Activated T-cell treated with anti-CD3 and anti-CD28 coated beads, Interleukin-2, amount 50 U/mL, for 48 hours (primary cell): ENCODE measurements around the gene RGS19.
"Not testable (repeated sequence)": the region's sequence is repeated elsewhere in the genome, so short reads cannot be mapped to it uniquely, and the experiment has no call there.

Experiments used
- DNase-seq, 2 experiments: peaks; one replicate each; pipeline ENCODE4 v3.0.0-alpha.2; 2020

Gene RGS19

GRCh38 chr20:64079273-64080012 lies at the start of gene RGS19:
RGS19 (minus strand) TSS chr20:64079518; CDS start chr20:64076886, 2,632 bp downstream.
- peak; percentile 72 to 82 for DNase-seq

GRCh38 chr20:64123517-64123916 lies 44.2 kb upstream of the RGS19 start:
- not testable (repeated sequence) for DNase-seq

GRCh38 chr20:64122927-64123326 lies 43.6 kb upstream of the RGS19 start:
- not testable (repeated sequence) for DNase-seq

- no peak for DNase-seq
Measured at GRCh38 chr20:64121586-64121985, 42.3 kb upstream of the RGS19 start.

GRCh38 chr20:64119681-64120341 lies 40.5 kb upstream of the RGS19 start:
- DNase-seq = no peak

- peak; percentile 19 to 20 for DNase-seq
Measured at GRCh38 chr20:64119301-64119680, 40.0 kb upstream of the RGS19 start.

- peak in 1 of 2 experiments; percentile 5 for DNase-seq
Measured at GRCh38 chr20:64117432-64117777, 38.1 kb upstream of the RGS19 start.

GRCh38 chr20:64116541-64117431 lies 37.5 kb upstream of the RGS19 start:
- DNase-seq = peak; percentile 6 to 10

GRCh38 chr20:64116016-64116415 lies 36.7 kb upstream of the RGS19 start:
- DNase-seq = peak in 1 of 2 experiments; percentile 10

GRCh38 chr20:64115171-64115911 lies 36.0 kb upstream of the RGS19 start:
- peak in 1 of 2 experiments; percentile 11 for DNase-seq

GRCh38 chr20:64114356-64114971 lies 35.1 kb upstream of the RGS19 start:
- peak in 1 of 2 experiments; percentile 7 for DNase-seq

GRCh38 chr20:64113796-64114355 lies 34.6 kb upstream of the RGS19 start:
- DNase-seq = peak; percentile 11 to 14

- DNase-seq = peak in 1 of 2 experiments; percentile 11
Measured at GRCh38 chr20:64113444-64113775, 34.1 kb upstream of the RGS19 start.

- peak; percentile 12 for DNase-seq
Measured at GRCh38 chr20:64112691-64113443, 33.5 kb upstream of the RGS19 start.

- DNase-seq = peak; percentile 10 to 13
Measured at GRCh38 chr20:64111841-64112641, 32.7 kb upstream of the RGS19 start.

- DNase-seq = peak in 1 of 2 experiments; percentile 14
Measured at GRCh38 chr20:64110411-64111068, 31.2 kb upstream of the RGS19 start.

GRCh38 chr20:64109831-64110391 lies 30.6 kb upstream of the RGS19 start:
- DNase-seq = peak in 1 of 2 experiments; percentile 6

GRCh38 chr20:64108731-64109681 lies 29.7 kb upstream of the RGS19 start:
- peak in 1 of 2 experiments; percentile 9 for DNase-seq
